Measurements from ENCODE around the gene VWC2L. TPM values are rescaled to one million over a fixed set of nuclear protein-coding genes. Genes with fewer than 3 reads are reported as not detected.

VWC2L gene
- total RNA-seq, 2 donors from 2014 or later = not detected

DNA sequence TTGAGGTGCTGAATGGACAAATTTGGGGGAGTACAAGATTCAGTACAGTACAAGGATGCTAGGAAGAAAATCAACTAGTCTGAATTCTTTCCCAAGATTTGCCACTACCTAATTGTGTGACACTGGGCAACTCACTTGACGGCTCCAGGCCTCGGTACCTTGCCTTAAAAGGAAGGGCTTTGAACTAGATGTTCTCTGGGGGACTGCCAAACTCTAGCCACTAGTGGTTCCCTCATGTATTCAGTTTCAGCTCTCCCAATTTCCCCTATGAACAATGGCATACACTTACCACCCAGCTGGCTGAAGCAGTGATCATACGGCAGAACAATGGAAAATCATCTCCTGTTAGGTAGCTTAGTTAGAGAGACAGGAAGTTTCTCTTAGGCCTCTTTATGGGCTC is 73.4 kb downstream of the VWC2L start:
- no peak overlapping the region for H3K27ac Mint-ChIP-seq
- Histone ChIP-seq H3K27me3 (ENCODE audit: control insufficient read depth, insufficient read depth, low read length, poor library complexity, severe bottlenecking) (no peaks in the 10 kb centered on the region), H3K27ac (ENCODE audit: low read depth, low read length) (no peak overlapping the region), H3K36me3 (ENCODE audit: control insufficient read depth, insufficient read depth, low read length) (no peaks in the 10 kb centered on the region), H3K4me3 (ENCODE audit: low read length) (no peak overlapping the region), H3K9me3 (ENCODE audit: control insufficient read depth, low read length) (no peaks in the 10 kb centered on the region), H3K9ac (ENCODE audit: extremely low read depth, low read length, poor library complexity, severe bottlenecking) (no peak overlapping the region), H3K4me1 (ENCODE audit: control insufficient read depth, insufficient read depth, low read length) (no peaks in the 10 kb centered on the region)
- H3K4me1 Mint-ChIP-seq = no peaks in the 10 kb centered on the region
- no peaks in the 10 kb centered on the region for H3K36me3 Mint-ChIP-seq (ENCODE audit: low read depth)
- no peaks in the 10 kb centered on the region for H3K27me3 Mint-ChIP-seq (ENCODE audit: insufficient read depth)
- DNase-seq = no peak
- TF ChIP-seq, protein P1, sequence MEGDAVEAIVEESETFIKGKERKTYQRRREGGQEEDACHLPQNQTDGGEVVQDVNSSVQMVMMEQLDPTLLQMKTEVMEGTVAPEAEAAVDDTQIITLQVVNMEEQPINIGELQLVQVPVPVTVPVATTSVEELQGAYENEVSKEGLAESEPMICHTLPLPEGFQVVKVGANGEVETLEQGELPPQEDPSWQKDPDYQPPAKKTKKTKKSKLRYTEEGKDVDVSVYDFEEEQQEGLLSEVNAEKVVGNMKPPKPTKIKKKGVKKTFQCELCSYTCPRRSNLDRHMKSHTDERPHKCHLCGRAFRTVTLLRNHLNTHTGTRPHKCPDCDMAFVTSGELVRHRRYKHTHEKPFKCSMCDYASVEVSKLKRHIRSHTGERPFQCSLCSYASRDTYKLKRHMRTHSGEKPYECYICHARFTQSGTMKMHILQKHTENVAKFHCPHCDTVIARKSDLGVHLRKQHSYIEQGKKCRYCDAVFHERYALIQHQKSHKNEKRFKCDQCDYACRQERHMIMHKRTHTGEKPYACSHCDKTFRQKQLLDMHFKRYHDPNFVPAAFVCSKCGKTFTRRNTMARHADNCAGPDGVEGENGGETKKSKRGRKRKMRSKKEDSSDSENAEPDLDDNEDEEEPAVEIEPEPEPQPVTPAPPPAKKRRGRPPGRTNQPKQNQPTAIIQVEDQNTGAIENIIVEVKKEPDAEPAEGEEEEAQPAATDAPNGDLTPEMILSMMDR (conservative IDR thresholded peaks at IDR 0.05) = no peak
- no peak overlapping the region for H3K4me3 Mint-ChIP-seq
- 91% methylated on average over 3 of the region's 3 CpGs; no CpG with 5 or more reads in 1 of the 2 experiments for WGBS, 2 experiments (ENCODE audit: insufficient coverage in 1 of 2, insufficient read length in 1 of 2)
- H3K9me3 Mint-ChIP-seq = no peaks in the 10 kb centered on the region

DNA sequence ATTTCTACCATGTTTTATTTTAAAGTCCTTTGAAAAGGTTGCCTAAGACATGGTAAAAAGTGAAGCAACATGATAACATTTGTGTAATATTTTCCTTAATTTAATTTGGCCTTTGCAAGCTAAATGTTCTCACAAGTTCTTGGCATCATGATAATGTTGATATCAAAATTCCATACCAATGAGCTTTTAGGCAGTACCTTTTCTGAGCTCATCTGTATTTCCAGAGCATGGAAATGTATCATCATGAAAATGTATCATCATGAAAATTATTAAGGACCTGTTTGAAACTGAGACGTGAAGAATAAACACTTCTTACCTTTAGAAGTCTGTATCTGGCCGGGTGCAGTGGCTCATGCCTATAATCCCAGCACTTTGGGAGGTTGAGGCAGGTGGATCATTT is 73.8 kb downstream of the VWC2L start:
- Histone ChIP-seq H3K9me3 (ENCODE audit: control insufficient read depth, low read length) (no peaks in the 10 kb centered on the region), H3K27me3 (ENCODE audit: control insufficient read depth, insufficient read depth, low read length, poor library complexity, severe bottlenecking) (no peaks in the 10 kb centered on the region), H3K27ac (ENCODE audit: low read depth, low read length) (no peak overlapping the region), H3K36me3 (ENCODE audit: control insufficient read depth, insufficient read depth, low read length) (no peaks in the 10 kb centered on the region), H3K4me3 (ENCODE audit: low read length) (no peak overlapping the region), H3K9ac (ENCODE audit: extremely low read depth, low read length, poor library complexity, severe bottlenecking) (no peak overlapping the region), H3K4me1 (ENCODE audit: control insufficient read depth, insufficient read depth, low read length) (no peaks in the 10 kb centered on the region)
- 84% methylated on average over 2 of the region's 2 CpGs; no CpG with 5 or more reads in 1 of the 2 experiments for WGBS, 2 experiments (ENCODE audit: insufficient coverage in 1 of 2, insufficient read length in 1 of 2)
- Mint-ChIP-seq H3K27ac (no peak overlapping the region), H3K27me3 (ENCODE audit: insufficient read depth) (no peaks in the 10 kb centered on the region), H3K36me3 (ENCODE audit: low read depth) (no peaks in the 10 kb centered on the region), H3K9me3 (no peaks in the 10 kb centered on the region), H3K4me3 (no peak overlapping the region), H3K4me1 (no peaks in the 10 kb centered on the region)
- DNase-seq = no peak
- TF ChIP-seq, protein P1 (conservative IDR thresholded peaks at IDR 0.05) = no peak

DNA sequence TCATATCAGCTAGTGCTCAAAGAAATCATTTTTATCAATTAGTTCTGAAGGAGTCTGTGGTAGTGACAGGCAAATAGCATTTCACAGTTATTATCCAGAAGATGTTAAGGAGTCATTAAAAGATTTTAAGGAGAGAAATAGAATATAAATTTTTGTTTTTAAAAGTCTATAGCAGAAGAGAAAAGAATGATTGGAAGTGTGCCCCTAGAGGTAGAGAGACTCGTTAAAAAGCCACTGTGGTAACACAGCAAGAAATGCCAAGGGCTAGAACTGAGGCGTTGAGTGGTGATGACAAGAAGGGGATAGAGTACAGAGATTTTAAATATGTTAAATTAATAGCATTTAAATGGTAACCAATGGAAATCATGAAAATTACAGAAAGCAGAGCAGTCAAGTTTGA is 78.3 kb downstream of the VWC2L start:
- Histone ChIP-seq H3K27me3 (ENCODE audit: control insufficient read depth, insufficient read depth, low read length, poor library complexity, severe bottlenecking) (no peaks in the 10 kb centered on the region), H3K4me3 (ENCODE audit: low read length) (no peak overlapping the region), H3K36me3 (ENCODE audit: control insufficient read depth, insufficient read depth, low read length) (no peaks in the 10 kb centered on the region), H3K9me3 (ENCODE audit: control insufficient read depth, low read length) (peaks cover 13% of the 10 kb centered on the region), H3K9ac (ENCODE audit: extremely low read depth, low read length, poor library complexity, severe bottlenecking) (no peak overlapping the region), H3K27ac (ENCODE audit: low read depth, low read length) (no peak overlapping the region), H3K4me1 (ENCODE audit: control insufficient read depth, insufficient read depth, low read length) (no peaks in the 10 kb centered on the region)
- H3K4me1 Mint-ChIP-seq = no peaks in the 10 kb centered on the region
- 75 to 81% methylated on average over 2 of the region's 2 CpGs for WGBS, 2 experiments (ENCODE audit: insufficient coverage in 1 of 2, insufficient read length in 1 of 2)
- H3K36me3 Mint-ChIP-seq (ENCODE audit: low read depth) = no peaks in the 10 kb centered on the region
- no peaks in the 10 kb centered on the region for H3K27me3 Mint-ChIP-seq (ENCODE audit: insufficient read depth)
- H3K9me3 Mint-ChIP-seq = peaks cover 3% of the 10 kb centered on the region
- no peak overlapping the region for H3K27ac Mint-ChIP-seq
- H3K4me3 Mint-ChIP-seq = no peak overlapping the region
- TF ChIP-seq, protein P1 (conservative IDR thresholded peaks at IDR 0.05) = peak; percentile 61
- no peak for DNase-seq

Measured in endodermal cell (in vitro differentiated cells).